H9 (cell line): Measurements from ENCODE around the gene PGA3. TPM values are rescaled to one million over a fixed set of nuclear protein-coding genes. Genes with fewer than 3 reads are reported as not detected.

Experiments
- DNase-seq: peaks from one replicate; pipeline ENCODE4 v3.0.0-alpha.2; 2017
- H2AFZ ChIP-seq: one replicate; pipeline ENCODE4 v1.6.1; 2013; ENCODE audit warnings: mild to moderate bottlenecking, low read length, control low read depth, moderate library complexity
- H2AK5ac ChIP-seq: 2 replicates; pipeline ENCODE4 v1.6.1; 2013; ENCODE audit warnings: low read length, control low read depth, mixed read lengths; ENCODE audit not compliant: insufficient read length
- H2BK120ac ChIP-seq: one replicate; pipeline ENCODE4 v1.6.1; 2013; ENCODE audit warnings: low read depth, mild to moderate bottlenecking, low read length, control low read depth, inconsistent platforms; ENCODE audit not compliant: poor library complexity, severe bottlenecking
- H2BK12ac ChIP-seq: 2 replicates; pipeline ENCODE4 v1.6.1; 2013; ENCODE audit warnings: low read length, control low read depth, mixed read lengths, low read depth; ENCODE audit not compliant: insufficient read length
- H2BK15ac ChIP-seq: 2 replicates; pipeline ENCODE4 v1.6.1; 2013; ENCODE audit warnings: low read depth, low read length, control low read depth
- H2BK20ac ChIP-seq: one replicate; pipeline ENCODE4 v1.6.1; 2013; ENCODE audit warnings: low read depth, mild to moderate bottlenecking, low read length, control low read depth, inconsistent platforms; ENCODE audit not compliant: poor library complexity, severe bottlenecking
- H2BK5ac ChIP-seq: 2 replicates; pipeline ENCODE4 v1.6.1; 2013; ENCODE audit warnings: low read length, control low read depth, mixed read lengths; ENCODE audit not compliant: insufficient read length
- H3K14ac ChIP-seq: 2 replicates; pipeline ENCODE4 v1.6.1; 2013; ENCODE audit warnings: low read length, control low read depth; ENCODE audit not compliant: insufficient read depth
- H3K18ac ChIP-seq: 2 replicates; pipeline ENCODE4 v1.6.1; 2013; ENCODE audit warnings: low read depth, mild to moderate bottlenecking, mixed read lengths, low read length, control low read depth; ENCODE audit not compliant: insufficient read length
- H3K23ac ChIP-seq: 2 replicates; pipeline ENCODE4 v1.6.1; 2013; ENCODE audit warnings: low read length, control low read depth, mixed read lengths, low read depth; ENCODE audit not compliant: insufficient read length
- H3K23me2 ChIP-seq: 2 replicates; pipeline ENCODE4 v1.6.1; 2013; ENCODE audit warnings: low read depth, mild to moderate bottlenecking, mixed read lengths, low read length, control low read depth; ENCODE audit not compliant: insufficient read length, poor library complexity, severe bottlenecking
- H3K27ac ChIP-seq: 2 replicates; pipeline ENCODE4 v1.5.1; 2013; ENCODE audit warnings: low read length, control low read depth, mixed read lengths, low read depth; ENCODE audit not compliant: insufficient read length
- H3K27me3 ChIP-seq: 2 replicates; pipeline ENCODE4 v1.6.1; 2013; ENCODE audit warnings: low read length, control low read depth, inconsistent platforms; ENCODE audit not compliant: insufficient read depth
- H3K4ac ChIP-seq: 2 replicates; pipeline ENCODE4 v1.6.1; 2013; ENCODE audit warnings: low read depth, mild to moderate bottlenecking, control low read depth, inconsistent platforms, low read length, moderate library complexity
- H3K4me1 ChIP-seq: 2 replicates; pipeline ENCODE4 v1.6.1; 2013; ENCODE audit warnings: low read length, control low read depth, inconsistent platforms; ENCODE audit not compliant: insufficient read depth
- H3K4me2 ChIP-seq: 2 replicates; pipeline ENCODE4 v1.6.1; 2013; ENCODE audit warnings: low read length, control low read depth, mixed read lengths; ENCODE audit not compliant: insufficient read length, insufficient read depth
- H3K56ac ChIP-seq: 2 replicates; pipeline ENCODE4 v1.6.1; 2013; ENCODE audit warnings: low read depth, mild to moderate bottlenecking, mixed read lengths, low read length, control low read depth; ENCODE audit not compliant: insufficient read length
- H3K79me1 ChIP-seq: 2 replicates; pipeline ENCODE4 v1.6.1; 2013; ENCODE audit warnings: low read depth, mild to moderate bottlenecking, moderate library complexity, low read length, control low read depth, inconsistent platforms; ENCODE audit not compliant: insufficient read depth, poor library complexity, severe bottlenecking
- H3K79me2 ChIP-seq: 2 replicates; pipeline ENCODE4 v1.6.1; 2013; ENCODE audit warnings: low read length, control low read depth, inconsistent platforms; ENCODE audit not compliant: insufficient read depth
- H3K9ac ChIP-seq: 2 replicates; pipeline ENCODE4 v1.6.1; 2013; ENCODE audit warnings: low read length, control low read depth, mixed read lengths; ENCODE audit not compliant: insufficient read length; ENCODE audit errors: extremely low read depth
- H3K9me3 ChIP-seq: one replicate; pipeline ENCODE4 v1.6.1; 2013; ENCODE audit warnings: low read depth, low read length, inconsistent platforms; ENCODE audit not compliant: control insufficient read depth
- H3T11ph ChIP-seq: one replicate; pipeline ENCODE4 v1.6.1; 2013; ENCODE audit warnings: mild to moderate bottlenecking, low read length, control low read depth, inconsistent platforms
- H4K20me1 ChIP-seq: one replicate; pipeline ENCODE4 v1.6.1; 2013; ENCODE audit not compliant: control insufficient read depth, insufficient read length, insufficient read depth
- H4K5ac ChIP-seq: 2 replicates; pipeline ENCODE4 v1.6.1; 2013; ENCODE audit warnings: low read depth, mild to moderate bottlenecking, mixed read lengths, low read length, control low read depth; ENCODE audit not compliant: insufficient read length
- H4K8ac ChIP-seq: replicated peaks from 2 replicates; pipeline ENCODE4 v1.6.1; 2013; ENCODE audit warnings: low read length, control low read depth, mixed read lengths, low read depth; ENCODE audit not compliant: insufficient read length
- H4K91ac ChIP-seq: 2 replicates; pipeline ENCODE4 v1.6.1; 2013; ENCODE audit warnings: low read depth, mild to moderate bottlenecking, moderate library complexity, mixed read lengths, low read length, control low read depth; ENCODE audit not compliant: insufficient read length
- H3K27ac Mint-ChIP-seq, 3 experiments: 2 replicates in 2 of 3; 3 replicates in 1 of 3; pipeline ENCODE4 v1.8.0; 2020 to 2021; ENCODE audit warnings: mixed read lengths in 3 of 3, mild to moderate bottlenecking in 1 of 3, moderate library complexity in 1 of 3
- H3K27me3 Mint-ChIP-seq: 2 replicates; pipeline ENCODE4 v1.8.0; 2021; ENCODE audit warnings: low read depth, mild to moderate bottlenecking, moderate library complexity, mixed read lengths
- H3K36me3 Mint-ChIP-seq, 3 experiments: 2 replicates in 2 of 3; 3 replicates in 1 of 3; pipeline ENCODE4 v1.8.0; 2020 to 2021; ENCODE audit warnings: low read depth in 3 of 3, mixed read lengths in 3 of 3; ENCODE audit not compliant: insufficient read depth in 1 of 3
- H3K4me1 Mint-ChIP-seq, 2 experiments: 2 replicates each; pipeline ENCODE4 v1.8.0; 2020; ENCODE audit warnings: mixed read lengths in 2 of 2
- H3K4me3 Mint-ChIP-seq, 2 experiments: 2 replicates in 1 of 2; 3 replicates in 1 of 2; pipeline ENCODE4 v1.8.0; 2020 to 2021; ENCODE audit warnings: mild to moderate bottlenecking in 2 of 2, mixed read lengths in 2 of 2, moderate library complexity in 1 of 2
- H3K9me3 Mint-ChIP-seq, 2 experiments: 2 replicates in 1 of 2; 3 replicates in 1 of 2; pipeline ENCODE4 v1.8.0; 2020; ENCODE audit warnings: mild to moderate bottlenecking in 2 of 2, mixed read lengths in 2 of 2, moderate library complexity in 1 of 2
- CTCF ChIP-seq: fragments of 200-600 bp; sonication (generic); conservative IDR thresholded peaks from 3 replicates; pipeline ENCODE4 v1.8.0; 2021; ENCODE audit warnings: antibody characterized with exemption, mild to moderate bottlenecking
- WGBS: extraction: QIAGEN DNeasy Blood & Tissue Kit; methylation state at CpG from one replicate; pipeline ENCODE4 v1.1.7; 2013; ENCODE audit warnings: missing lambda C conversion rate, low lambda C conversion rate, mixed read lengths; ENCODE audit not compliant: insufficient read length; ENCODE audit errors: extremely low coverage; 5-methylcytosine and 5-hydroxymethylcytosine counted together
- total RNA-seq: library from RNA; stranded (reverse); gene quantifications from 2 replicates; pipeline ENCODE4 v1.2.1, GENCODE V29; 2021

PGA3 gene
- total RNA-seq, 1 experiment from 2014 or later = not detected

DNA sequence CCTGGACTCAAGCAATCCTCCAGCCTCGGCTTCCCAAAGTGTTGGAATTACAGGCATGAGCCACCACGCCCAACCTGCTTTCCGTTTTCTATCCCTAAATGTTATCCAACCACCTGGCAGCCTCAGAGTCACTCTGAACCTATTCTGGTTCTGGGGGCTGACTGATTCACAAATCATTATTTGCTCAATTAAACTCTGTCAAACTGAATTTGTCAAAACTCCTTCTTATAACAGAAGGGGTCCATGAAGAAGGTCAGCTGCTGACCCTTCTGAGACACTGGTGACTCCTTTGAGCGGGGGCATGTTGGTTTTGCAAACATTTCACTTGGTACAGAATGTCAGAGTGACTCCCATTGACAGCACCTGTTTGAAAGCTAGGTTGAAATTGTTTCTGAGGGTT, 40.3 kb upstream of the PGA3 start:
- no peak overlapping the region for H2BK5ac ChIP-seq
- 0 out of 7 replicates have a peak, but pooled peaks cover 0 to 4% (median 0%) of the 10 kb centered on the region in 3 experiments for H3K36me3 Mint-ChIP-seq
- no peaks in the 10 kb centered on the region for H3K79me1 ChIP-seq
- no peak overlapping the region for H2BK20ac ChIP-seq
- H2AFZ ChIP-seq = no peak overlapping the region
- H3K79me2 ChIP-seq = no peaks in the 10 kb centered on the region
- no peak overlapping the region for H3K27ac ChIP-seq
- H3K27ac Mint-ChIP-seq = no peak overlapping the region
- H3K4me1 Mint-ChIP-seq = peaks cover 25 to 37% of the 10 kb centered on the region in 2 experiments
- H2BK120ac ChIP-seq = no peak overlapping the region
- no peak for DNase-seq
- H3K18ac ChIP-seq = no peak overlapping the region
- H3T11ph ChIP-seq = no peak overlapping the region
- no peak overlapping the region for H3K23ac ChIP-seq
- no peaks in the 10 kb centered on the region for H4K20me1 ChIP-seq
- no CpG with 5 or more reads among the region's 4 CpGs for WGBS
- no peak overlapping the region for H3K4me3 Mint-ChIP-seq
- no peak overlapping the region for H3K4ac ChIP-seq
- H4K91ac ChIP-seq = no peak overlapping the region
- no peaks in the 10 kb centered on the region for H3K9me3 ChIP-seq
- H3K56ac ChIP-seq = no peak overlapping the region
- H3K23me2 ChIP-seq = no peaks in the 10 kb centered on the region
- H2AK5ac ChIP-seq = no peak overlapping the region
- H3K14ac ChIP-seq = no peak overlapping the region
- H3K9ac ChIP-seq = no peak overlapping the region
- no peaks in the 10 kb centered on the region for H3K27me3 ChIP-seq
- H3K4me1 ChIP-seq = no peaks in the 10 kb centered on the region
- TF ChIP-seq CTCF = no peak
- no peak overlapping the region for H4K5ac ChIP-seq
- no peak overlapping the region for H2BK15ac ChIP-seq
- peaks cover 4 to 5% of the 10 kb centered on the region in 2 experiments; a peak in 3 of 5 replicates for H3K9me3 Mint-ChIP-seq
- H3K27me3 Mint-ChIP-seq = peaks cover 7% of the 10 kb centered on the region
- no peak overlapping the region for H3K4me2 ChIP-seq
- no peak overlapping the region for H4K8ac ChIP-seq
- H2BK12ac ChIP-seq = no peak overlapping the region
